Measurements from ENCODE around the gene RAD18. TPM values are rescaled to one million over a fixed set of nuclear protein-coding genes. Genes with fewer than 3 reads are reported as not detected.

The RAD18 gene, protein sequence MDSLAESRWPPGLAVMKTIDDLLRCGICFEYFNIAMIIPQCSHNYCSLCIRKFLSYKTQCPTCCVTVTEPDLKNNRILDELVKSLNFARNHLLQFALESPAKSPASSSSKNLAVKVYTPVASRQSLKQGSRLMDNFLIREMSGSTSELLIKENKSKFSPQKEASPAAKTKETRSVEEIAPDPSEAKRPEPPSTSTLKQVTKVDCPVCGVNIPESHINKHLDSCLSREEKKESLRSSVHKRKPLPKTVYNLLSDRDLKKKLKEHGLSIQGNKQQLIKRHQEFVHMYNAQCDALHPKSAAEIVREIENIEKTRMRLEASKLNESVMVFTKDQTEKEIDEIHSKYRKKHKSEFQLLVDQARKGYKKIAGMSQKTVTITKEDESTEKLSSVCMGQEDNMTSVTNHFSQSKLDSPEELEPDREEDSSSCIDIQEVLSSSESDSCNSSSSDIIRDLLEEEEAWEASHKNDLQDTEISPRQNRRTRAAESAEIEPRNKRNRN
- 10 to 100 TPM in 2 of 3 donors, 1 to 10 TPM in 1; 9.8 to 12.7 (median 11.6) TPM for polyA plus RNA-seq (ENCODE audit: insufficient read length in 3 of 3)
- long read RNA-seq, donor 1 = 0 reads
- long read RNA-seq, donor 2, full-length matches to known transcripts = 2 of 2 reads
- long read RNA-seq, donor 2, partial matches to known transcripts = 0 of 2 reads
- long read RNA-seq, donor 2, other reads (novel, unspliced or antisense) = 0 of 2 reads
- long read RNA-seq, donor 3, partial matches to known transcripts = 0 of 1 reads
- long read RNA-seq, donor 3, other reads (novel, unspliced or antisense) = 0 of 1 reads
- long read RNA-seq, donor 4, full-length matches to known transcripts = 2 of 2 reads
- long read RNA-seq, donor 4, partial matches to known transcripts = 0 of 2 reads
- long read RNA-seq, donor 4, other reads (novel, unspliced or antisense) = 0 of 2 reads
- long read RNA-seq, donor 5 = 0 reads
- long read RNA-seq, donor 6, partial matches to known transcripts = 0 of 1 reads
- long read RNA-seq, donor 6, other reads (novel, unspliced or antisense) = 0 of 1 reads
- long read RNA-seq, donor 7, full-length matches to known transcripts = 3 of 3 reads
- long read RNA-seq, donor 7, partial matches to known transcripts = 0 of 3 reads
- long read RNA-seq, donor 7, other reads (novel, unspliced or antisense) = 0 of 3 reads
- long read RNA-seq, donor 8 = 0 reads
- long read RNA-seq, donor 9, full-length matches to known transcripts = 3 of 3 reads
- long read RNA-seq, donor 9, partial matches to known transcripts = 0 of 3 reads
- long read RNA-seq, donor 9, other reads (novel, unspliced or antisense) = 0 of 3 reads
- long read RNA-seq, donor 10 = 0 reads
- long read RNA-seq, donor 11, full-length matches to known transcripts = 1 of 1 reads
- long read RNA-seq, donor 11, partial matches to known transcripts = 0 of 1 reads
- long read RNA-seq, donor 11, other reads (novel, unspliced or antisense) = 0 of 1 reads
- long read RNA-seq, donor 12, full-length matches to known transcripts = 4 of 4 reads
- long read RNA-seq, donor 12, partial matches to known transcripts = 0 of 4 reads
- long read RNA-seq, donor 12, other reads (novel, unspliced or antisense) = 0 of 4 reads
- long read RNA-seq, donor 13, full-length matches to known transcripts = 2 of 2 reads
- long read RNA-seq, donor 13, partial matches to known transcripts = 0 of 2 reads
- long read RNA-seq, donor 13, other reads (novel, unspliced or antisense) = 0 of 2 reads
- long read RNA-seq, donor 14 = 0 reads
- long read RNA-seq, donor 15, full-length matches to known transcripts = 2 of 2 reads
- long read RNA-seq, donor 15, partial matches to known transcripts = 0 of 2 reads
- long read RNA-seq, donor 15, other reads (novel, unspliced or antisense) = 0 of 2 reads
- long read RNA-seq, donor 16, full-length matches to known transcripts = 3 of 3 reads
- long read RNA-seq, donor 16, partial matches to known transcripts = 0 of 3 reads
- long read RNA-seq, donor 16, other reads (novel, unspliced or antisense) = 0 of 3 reads

DNA sequence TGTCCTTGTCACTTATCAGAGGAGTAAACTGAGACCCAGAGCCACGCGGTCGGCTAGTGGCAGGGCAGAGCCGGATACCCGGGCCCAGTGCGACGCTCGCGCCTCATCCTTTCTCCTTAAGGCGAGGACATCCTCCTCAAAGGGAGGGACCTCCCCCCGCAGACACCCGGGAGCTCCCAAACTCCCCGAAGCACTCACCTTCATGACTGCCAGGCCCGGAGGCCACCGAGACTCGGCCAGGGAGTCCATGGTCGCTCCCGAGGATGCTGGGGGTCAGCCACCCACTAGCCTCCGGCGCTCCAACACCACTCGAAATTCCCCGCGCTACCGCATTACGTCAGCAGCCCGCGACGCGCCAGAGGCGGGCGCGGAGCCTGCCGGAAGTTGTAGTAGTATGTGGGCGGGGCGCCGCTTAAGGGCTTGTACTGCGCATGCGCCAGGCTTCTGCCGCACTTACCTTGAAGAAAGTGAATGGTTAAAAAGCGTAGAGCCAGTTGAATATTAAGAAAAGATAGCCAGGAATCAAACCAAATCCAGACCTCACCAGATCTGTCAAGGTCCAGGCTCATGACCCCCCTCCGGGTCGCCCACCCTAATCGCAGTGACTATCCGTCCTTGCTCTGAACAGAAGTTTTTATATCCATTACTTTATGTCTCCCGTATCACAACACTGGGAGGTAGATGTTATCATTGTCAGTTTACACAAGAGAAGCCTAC is at the start of gene RAD18:
RAD18 (minus strand) TSS at position 336 of the 717 bp plus-strand sequence; CDS start at position 249, 87 bp downstream.
- peak; percentile 91 for DNase-seq

DNA sequence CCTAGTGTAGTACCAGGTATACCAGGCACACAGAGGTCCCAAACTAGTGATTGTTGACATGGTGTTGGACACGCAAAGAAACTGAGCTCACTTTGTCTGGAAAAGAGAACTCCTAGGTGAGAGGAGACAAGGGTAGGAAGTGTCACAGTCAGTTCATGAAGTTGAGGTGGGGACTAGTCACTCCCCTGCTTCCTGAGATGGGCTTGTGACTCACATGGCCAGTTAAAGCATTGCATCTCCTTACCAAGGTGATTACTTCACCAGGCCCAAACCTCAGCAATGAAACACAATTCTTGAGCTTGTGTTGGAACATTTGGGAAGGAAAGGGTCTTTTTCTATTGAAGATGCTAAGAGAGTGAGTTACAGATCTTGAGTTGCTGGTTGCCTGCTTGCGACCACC is 49.2 kb upstream of the RAD18 start:
- DNase-seq = no peak

DNA sequence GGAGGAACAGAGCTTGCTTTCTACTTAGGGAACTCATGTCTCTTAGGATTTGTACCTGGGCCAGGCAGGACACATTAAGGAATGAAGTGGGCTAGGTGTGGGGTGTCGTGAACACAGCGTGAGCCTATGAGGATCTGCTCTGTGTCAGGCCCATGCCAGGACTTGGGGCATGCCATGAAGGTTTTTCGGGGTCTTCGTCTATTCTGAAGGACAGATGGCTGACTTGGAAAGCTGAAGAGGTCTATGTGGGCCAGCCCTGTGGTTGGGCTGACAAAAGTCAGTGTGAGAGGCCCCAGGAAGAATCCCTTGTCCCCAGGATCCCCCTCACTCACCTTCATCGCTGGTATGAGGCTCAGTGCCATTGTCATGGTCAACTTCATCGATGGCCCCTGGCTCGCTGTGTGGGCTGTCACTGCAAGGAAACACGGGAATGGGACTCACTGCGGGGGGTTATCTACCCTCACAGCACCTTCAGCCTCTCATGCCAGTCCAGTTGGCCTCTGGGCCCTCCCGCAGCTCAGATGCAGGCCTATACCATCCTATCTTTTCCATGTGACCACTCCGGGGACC is 46.8 kb upstream of the RAD18 start:
- DNase-seq = no peak

DNA sequence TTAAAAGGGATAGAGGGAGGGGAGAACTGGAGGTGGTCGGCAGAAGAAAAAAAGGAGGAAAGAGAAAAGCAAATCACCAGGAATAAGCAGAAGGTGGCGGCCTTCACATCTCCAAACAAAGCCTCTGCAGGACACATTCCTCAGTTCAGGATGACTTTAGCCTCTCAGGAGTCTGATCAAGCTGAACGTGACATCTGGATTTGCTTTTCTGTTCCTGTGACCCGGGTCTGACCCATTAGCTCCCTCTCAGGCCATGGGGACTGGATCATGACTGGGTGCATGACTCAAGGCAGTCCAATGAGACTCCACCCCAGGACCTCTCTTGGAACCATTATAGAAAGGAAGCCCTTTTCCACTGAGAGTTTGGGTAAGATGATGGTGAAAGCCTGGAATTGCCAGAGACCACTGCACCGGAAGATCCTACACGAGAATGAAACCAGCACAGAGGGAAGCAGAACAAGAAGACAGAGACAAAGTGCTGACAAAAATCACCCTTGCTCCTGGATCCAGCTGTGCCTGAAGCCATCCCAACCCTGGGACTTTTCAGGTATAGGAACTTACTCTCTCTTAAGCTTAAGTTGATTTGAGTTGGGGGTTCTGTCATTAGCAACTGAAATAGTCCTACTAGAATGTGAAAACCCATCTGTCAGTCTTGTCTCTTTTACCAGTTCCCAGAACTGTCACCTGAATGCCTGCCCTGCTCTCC is 45.4 kb upstream of the RAD18 start:
- DNase-seq = no peak

DNA sequence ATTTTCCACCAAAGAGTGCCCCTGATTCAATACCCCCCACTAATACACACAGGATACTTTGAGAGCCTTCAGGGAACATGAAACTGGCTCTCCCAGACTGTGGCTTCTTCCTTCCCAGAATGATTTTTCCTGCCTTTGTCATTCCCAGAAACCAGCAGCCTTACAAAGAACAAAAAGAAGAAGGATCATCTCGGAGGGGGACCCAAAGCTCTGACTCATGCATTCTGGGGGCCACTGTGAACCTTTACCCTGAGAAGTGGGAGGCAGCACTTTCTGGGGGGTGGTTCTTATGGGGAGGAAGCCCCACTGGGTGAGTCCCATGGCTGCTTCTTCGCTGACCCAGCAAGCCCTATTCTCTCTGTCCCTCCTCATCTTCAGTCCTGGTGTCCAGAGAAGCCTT is 44.7 kb upstream of the RAD18 start:
- no peak for DNase-seq

DNA sequence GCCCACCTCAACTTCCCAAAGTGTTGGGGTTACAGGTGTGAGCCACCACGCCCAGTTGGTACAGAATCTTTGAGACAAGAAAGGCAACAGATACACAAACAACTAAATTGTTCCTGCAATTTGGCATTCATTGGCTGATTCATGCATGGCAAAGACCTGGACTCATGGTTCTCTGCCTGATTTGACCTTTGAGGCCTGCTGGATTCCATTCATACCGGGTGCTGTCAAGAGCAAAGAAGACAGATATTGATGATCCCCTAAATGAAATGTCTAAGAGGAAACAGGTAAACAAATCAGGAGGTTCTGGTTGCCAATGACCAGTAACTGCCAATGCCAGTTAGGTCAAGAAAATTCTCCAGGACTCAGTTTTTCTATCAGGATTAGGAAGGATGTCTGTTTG is 43.9 kb upstream of the RAD18 start:
- DNase-seq = no peak

DNA sequence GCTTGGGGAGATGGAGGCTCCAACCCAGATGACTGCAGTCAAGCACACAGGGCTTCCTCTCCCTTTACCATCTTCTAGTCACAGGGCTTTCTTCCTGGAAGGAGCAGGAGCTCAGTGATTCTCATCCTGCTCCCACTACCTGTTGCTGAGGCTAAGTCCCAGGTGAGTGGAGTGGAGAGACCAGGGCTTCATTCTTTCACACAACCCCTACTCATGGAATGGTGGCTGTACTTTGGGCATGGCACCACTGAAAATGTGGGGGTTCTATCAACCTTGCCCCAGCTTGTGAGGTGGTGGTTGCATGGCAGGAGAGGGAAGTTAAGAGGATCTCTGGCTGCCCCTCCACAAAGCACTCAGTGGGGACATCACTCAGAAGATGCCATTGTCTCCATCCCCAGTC is 36.8 kb upstream of the RAD18 start:
- no peak for DNase-seq

DNA sequence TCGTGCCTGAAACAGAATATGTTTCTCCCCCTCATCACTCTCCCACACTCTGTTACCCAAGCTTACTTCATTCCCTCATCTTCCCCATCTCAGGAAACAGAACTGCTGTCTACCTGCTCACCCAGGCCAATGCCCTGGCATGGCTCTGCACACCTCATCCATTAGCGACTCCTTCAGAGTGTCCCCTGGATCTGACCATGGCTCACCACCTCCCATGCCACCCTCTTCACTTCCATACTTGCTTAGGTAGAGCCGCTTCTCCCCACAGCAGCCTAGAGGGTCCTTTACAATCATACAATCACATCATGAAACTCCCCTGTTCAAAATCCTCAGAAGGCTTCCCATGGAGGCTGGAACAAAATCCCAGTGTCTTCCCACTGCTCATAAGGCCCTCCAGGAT is 33.9 kb upstream of the RAD18 start:
- DNase-seq = no peak

DNA sequence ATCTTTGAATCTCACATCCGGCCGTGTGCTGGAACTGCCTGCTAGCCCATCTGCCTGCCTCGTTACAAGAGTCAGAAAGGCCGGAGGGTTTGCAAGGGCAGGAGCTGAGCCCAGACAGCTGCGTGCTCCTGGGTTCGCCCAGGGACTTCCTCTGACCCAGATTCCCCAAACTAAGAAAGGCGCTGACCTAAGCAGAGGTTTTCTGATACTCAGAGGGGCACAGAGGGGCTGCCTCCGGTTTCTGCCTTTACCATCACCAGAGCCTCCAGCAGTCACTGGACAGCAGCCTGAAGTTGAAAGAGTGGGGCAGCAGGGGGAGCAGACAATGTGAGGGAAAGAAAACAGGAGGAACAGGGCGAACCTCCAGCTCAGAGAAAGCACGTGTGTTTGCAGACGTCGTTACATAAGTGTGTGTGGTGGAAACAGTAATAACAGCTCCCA is 33.4 kb upstream of the RAD18 start:
- no peak for DNase-seq

DNA sequence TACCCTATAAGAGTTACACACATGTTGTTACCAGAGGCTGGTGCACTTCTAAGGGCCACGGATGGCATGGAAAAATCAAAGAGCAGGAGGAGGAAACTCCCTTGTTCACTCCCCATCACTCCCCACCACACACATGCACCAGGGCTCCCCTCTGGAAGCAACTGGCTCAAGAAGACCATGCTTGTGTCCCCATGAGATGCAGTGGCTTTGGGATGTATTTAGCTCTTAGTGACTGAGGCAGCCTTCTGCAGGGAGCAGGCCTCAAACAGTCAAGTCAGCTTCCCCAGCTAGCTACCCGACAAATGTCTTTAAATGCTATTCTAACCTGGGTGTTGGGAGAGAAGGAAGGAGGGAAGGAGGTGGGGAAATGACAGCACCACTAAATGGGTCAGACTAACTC is 32.9 kb upstream of the RAD18 start:
- no peak for DNase-seq

DNA sequence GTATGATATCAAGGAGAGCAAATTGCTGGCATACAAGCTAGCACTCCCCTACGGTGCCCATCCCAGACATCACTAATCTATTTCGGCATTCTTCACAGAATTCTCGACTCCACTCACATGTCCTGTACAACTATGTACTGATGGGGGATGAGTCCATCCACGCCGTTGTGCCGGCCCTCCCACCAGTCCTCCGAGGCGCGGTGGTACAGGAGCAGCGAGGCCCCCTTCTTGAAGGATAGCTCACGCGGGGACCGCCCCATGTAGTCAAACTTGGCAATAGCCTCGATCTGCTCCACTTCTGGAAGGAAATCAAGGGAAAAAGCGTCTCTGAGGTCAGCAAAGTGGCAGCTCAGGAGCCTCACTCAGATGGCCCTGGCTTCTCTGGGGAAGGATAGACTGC is 31.0 kb upstream of the RAD18 start:
- DNase-seq = no peak

DNA sequence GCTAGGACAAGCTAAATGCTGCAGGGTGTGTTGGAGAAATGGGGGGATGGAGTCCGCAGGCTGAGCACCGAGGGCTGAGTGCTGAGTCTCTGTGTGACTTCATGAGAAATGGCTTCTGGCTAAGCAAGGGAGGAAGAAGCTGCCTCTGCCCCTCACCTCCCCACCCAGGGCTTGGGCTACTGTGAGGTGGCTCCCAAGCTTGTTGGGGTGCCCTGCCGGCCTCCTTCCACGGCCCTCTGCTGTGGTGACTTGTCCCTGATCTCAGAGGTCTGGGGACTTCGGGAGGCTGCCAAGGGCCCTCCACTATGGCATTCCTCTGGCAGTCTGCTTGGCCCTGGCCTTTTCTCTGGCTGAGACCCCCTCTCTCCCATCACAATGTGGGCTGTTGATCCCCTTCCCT is 30.1 kb upstream of the RAD18 start:
- DNase-seq = no peak

DNA sequence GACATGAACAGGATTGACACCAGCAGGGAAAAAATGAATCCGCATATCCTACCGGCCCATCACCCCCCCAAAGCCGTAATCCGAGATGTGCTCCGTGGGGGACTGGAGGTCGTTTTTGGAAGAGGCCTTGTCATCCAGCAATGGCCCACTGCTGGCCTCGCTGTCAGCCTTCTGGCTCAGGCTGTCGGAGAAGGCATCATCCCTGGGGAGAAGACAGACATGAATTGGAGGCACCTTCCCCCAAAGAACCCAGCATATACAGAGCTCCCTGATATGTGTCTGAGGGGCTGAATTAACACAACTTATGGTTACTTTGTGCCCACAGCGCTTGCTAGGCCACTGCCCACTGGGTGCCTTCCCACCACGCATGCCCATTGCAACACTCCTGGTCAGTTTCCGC is 29.6 kb upstream of the RAD18 start:
- no peak for DNase-seq

DNA sequence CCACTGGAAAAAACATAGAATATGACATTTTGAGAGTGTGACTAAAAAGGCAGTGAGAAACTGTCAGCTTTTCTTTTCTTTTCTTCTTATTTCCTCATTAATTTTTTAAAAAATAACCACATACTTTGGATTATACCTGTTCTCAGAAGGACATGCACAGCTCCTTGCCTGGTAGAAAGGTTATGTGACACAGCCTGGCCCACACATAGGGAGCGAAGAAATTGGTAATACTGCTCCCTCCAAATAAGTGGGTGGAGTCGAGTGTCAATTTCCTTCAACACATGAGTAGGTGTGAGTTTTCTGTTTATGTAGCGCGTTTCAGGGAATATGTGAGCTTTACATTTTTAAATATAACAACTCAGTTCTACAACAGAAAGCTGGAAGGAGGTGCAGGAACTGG is 28.9 kb upstream of the RAD18 start:
- DNase-seq = no peak

DNA sequence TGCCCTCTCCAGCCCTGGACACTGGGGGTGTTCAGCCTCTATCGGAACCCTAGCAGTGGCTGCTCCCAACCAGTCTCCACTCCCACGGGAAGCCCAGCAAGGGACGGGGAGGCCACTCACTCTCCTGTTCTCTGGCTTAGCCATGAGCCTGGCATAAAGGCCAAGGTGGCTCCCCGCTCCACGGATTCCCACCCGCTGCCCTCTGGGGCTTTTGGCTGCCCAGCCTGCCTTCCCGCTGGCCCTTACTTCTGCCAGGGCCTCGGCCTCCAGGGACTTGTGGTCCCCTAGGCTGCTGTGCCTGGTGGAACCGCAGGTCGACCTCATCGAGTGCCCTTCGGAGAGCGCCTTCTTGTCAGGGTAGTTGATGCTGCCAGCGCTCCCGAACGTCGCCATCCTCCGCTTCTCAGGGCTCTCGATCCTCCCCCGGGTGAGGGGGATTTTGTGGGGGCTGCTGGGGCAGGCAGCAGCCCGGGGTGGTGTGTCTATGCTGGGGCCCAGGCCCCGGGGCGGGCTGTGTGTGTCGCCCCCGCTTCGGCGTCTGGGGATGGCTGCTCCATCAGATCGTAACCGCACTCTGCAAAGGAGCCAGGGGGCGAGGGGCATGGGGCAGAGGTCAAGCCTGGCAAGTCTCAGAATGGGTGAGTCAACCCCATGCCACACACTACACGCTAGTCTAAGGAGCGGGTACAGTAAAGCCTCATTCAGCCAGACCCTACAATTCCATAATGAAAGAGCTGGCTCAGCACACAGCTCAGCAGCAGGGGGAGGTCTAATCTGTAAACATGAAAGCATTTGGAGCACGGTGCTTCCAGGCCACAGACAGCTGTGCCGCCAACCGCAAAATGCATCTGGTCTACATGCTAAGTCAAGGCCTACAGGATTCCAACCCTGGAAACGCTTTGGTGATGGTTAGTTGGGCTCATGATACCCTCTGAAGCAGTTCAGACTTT is 27.3 kb upstream of the RAD18 start:
- no peak for DNase-seq

DNA sequence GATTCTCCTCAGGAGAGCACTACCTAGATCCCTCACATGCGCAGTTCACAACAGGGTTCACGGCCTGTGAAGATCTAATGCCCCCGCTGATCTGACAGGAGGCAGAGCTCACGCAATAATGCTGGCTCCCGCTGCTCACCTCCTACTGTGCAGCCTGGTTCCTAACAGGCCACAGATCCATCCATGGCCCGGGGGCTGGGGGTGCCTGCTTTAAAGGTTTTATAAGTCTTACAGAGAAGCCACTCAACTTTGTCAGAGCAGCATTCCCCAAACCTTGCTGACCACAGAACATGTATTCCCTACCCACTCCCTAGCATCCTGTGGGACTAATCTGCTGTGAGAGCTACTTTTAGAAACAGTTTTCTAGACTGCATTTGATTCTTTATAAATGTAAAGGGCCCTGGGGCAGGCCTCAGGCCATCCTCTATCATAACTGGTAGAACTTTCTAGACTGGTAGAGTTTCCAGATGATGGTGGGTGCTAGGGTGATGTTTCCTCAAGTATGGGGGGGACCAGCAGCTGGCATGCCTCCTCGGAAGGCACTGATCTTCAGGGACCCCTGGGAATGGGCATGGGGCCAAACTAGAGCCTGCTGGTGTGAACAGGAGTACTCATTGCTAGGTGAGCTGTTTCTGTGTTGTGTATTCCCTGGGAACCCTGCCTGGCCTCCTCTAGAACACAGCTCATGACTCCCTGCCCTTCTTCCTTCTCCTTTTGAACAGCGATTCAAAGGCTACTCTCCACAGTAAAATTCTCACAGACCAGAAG is 25.7 kb upstream of the RAD18 start:
- no peak for DNase-seq

DNA sequence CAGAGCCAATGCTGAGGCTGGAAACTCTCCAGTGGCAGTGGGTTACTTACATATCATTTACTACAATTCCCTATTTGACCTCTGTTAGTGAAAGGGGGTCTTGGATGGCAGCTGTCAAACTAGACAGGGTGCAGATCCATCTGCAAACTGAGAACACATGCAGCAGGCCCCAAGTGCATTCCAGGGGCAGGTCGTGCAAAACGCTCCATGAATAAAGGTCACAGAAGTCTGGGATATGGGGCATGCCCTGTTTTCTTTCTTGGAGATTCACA is 25.0 kb upstream of the RAD18 start:
- no peak for DNase-seq
